Measurements from ENCODE around the gene SDK1.
"Not testable (repeated sequence)": the region's sequence is repeated elsewhere in the genome, so short reads cannot be mapped to it uniquely, and the experiment has no call there.

SDK1 gene

DNA sequence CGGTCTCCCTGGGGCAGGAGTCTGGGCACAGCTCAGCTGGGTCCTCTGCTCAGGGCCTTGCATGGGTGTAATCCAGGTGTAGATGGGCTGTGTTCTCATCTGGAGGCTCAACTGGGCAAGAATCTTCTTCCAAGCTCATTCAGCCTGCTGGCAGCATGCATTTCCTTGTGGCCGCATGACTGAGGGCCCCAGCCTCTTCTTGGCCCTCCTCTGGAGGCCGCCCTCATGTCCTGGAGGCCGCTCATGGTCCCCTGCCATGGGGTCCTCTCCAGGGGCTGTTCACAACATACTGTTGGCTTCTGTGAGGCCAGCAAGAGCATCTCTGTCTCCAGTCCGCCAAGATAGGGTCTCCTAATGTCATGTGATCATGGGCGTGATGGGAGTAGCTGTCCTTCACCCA lies 943.6 kb downstream of the SDK1 start:
- DNase-seq: no peak

DNA sequence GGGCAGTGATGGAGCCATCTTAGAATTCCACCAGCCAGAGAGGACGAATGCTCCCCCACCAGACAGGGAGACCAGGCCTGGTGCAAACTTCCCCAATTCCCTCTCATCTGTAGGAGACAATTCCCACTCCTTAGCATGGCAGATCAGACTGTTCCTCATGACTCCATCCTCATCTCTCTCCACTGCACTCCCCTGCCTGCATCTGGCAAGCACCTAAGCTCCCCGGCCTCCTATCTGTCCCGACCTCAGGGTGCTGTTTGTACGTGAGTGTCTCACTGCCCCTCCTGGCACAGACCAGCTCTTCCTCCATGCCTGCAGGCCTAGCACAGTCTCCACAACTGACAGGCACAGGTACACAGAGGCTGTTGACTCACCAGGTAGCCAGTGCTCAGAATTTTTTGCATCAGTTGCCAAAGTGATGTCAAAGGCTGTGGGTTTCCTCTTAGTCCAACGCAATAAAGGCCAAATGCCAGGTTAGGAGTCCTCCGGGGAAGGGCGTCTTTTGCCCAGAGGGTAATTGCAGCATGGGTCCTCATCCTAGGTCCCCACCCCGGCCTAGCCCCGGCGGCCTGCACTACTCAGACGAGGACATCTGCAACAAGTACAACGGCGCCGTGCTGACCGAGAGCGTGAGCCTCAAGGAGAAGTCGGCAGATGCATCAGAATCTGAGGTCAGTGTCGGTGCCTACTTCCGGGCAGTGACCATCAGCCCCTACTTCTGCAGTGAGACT lies 944.2 kb downstream of the SDK1 start:
- no peak for DNase-seq

DNA sequence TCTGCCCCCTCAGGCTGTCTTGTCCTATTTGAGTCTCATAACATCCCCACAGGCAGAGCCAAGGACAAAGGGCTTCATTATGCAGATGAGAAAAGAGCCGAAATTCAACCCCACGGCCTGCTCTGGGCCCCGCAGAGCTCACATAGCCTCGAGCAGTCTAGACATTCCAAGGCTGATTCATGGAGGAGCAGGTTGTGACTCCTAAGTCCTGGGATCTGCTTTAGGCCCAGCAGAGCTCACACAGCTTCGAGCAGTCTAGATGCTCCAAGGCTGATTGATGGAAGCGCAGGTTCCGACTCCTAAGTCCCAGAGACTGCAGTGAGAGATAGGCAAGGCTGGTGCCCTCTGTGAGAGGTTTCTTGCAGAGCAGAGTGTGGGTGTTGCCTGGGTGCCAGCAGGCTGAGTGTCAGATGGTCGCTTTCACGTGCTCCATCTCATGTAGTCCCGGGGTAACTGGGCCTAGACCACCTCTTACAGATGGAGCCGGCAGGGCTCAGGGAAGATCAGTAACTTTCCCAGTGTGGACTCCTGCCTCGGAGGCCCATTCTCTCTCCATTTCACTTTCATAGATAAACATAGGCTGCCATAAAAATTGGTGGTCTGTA lies 944.9 kb downstream of the SDK1 start:
- DNase-seq: no peak

GRCh38 chr7:4246536-4246935 lies 945.5 kb downstream of the SDK1 start:
- no peak for DNase-seq

- DNase-seq: no peak
Observed at GRCh38 chr7:4247106-4247876, 946.2 kb downstream of the SDK1 start.

DNA sequence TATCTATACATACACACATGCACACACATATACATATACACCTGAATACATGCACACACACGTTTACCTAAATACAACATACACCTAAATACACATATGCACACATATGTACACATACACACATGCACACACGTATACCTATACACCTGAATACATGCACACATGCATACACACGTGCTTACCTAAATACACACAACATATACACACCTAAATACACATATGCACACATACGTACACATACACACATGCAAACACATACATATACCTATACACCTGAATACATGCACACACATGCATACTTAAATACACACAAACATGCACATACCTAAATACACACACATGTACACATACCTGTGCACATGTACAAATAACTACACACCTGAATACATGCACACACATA lies 947.2 kb downstream of the SDK1 start:
- no peak for DNase-seq

GRCh38 chr7:4249241-4249640 lies 948.2 kb downstream of the SDK1 start:
- no peak for DNase-seq

GRCh38 chr7:4255336-4255735 lies 954.3 kb downstream of the SDK1 start:
- no peak for DNase-seq

- DNase-seq: no peak
Observed at GRCh38 chr7:4256286-4256685, 955.2 kb downstream of the SDK1 start.

GRCh38 chr7:4257146-4258111 lies 956.4 kb downstream of the SDK1 start:
- no peak for DNase-seq

GRCh38 chr7:4260116-4260515 lies 959.1 kb downstream of the SDK1 start:
- not testable (repeated sequence) for DNase-seq

DNA sequence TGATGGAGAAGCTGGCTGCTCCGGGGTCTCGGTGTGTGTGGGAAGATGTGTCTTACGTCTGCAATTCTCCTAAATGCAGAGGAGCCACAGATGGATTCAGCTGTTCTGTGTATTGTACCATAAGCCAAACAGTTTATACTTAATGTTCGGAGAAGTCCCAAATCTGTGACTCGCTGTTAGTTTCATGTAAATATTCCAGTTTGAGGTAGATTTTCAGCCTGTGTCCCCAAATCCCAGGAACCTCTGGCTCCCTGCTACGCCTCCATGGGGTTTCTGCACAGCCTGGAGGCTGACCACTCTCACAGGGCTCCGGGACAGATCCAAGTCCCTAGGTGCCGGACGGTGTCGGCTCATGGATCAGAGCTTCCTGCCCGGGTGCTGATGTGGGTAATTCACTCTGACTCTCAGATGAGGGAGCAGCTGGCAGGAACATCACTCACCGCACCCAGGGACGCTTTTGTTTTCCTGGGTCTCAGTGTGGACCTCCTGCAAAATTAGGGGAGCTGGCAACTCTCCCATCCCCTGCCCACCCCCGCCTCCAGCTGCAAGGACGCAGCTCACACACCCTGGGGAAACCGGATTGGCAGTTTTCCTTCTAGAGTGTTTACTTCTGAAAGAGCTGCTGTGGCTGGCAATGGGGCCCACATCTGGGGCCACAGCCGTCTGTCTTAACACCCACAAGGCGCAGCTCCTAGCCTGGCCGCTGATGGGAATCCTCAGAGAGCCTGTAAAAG lies 960.0 kb downstream of the SDK1 start:
- DNase-seq: no peak

DNA sequence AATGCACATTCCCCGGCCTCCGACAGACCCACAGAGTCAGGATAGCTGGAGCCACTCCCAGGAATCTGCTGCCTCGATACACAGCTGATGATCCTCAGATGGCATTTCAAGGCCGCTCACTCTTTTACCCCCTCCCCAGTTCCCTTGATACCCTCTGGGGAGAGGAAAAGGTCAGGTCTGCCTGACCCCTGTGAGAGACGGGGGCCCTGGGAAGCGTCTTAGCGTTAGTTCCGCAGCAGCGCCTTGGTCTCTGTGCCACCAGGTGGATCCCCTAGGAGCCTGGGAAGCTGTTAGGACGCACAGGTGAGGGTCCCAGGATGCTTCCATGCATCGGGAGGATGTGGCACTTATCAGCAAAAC lies 960.5 kb downstream of the SDK1 start:
- DNase-seq: no peak

DNA sequence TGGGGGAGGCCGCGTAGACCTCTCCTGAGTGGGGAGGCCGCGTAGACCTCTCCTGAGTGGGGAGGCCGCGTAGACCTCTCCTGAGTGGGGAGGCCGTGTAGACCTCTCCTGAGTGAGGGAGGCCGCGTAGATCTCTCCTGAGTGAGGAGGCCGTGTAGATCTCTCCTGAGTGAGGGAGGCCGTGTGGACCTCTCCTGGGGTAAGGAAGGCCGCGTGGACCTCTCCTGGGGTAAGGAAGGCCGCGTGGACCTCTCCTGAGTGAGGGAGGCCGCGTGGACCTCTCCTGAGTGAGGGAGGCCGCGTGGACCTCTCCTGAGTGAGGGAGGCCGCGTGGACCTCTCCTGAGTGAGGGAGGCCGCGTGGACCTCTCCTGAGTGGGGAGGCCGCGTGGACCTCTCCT lies 963.2 kb downstream of the SDK1 start:
- not testable (repeated sequence) for DNase-seq

DNA sequence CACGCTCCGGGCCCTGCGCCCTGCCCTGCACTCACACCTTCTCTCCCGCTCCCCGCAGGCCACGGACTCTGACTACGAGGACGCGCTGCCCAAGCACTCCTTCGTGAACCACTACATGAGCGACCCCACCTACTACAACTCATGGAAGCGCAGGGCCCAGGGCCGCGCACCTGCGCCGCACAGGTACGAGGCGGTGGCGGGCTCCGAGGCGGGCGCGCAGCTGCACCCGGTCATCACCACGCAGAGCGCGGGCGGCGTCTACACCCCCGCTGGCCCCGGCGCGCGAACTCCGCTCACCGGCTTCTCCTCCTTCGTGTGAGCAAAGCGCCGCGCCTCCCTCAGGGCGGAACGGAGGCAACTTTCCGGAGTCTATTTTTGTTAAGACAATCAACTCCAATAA lies 964.0 kb downstream of the SDK1 start:
- DNase-seq: no peak

DNA sequence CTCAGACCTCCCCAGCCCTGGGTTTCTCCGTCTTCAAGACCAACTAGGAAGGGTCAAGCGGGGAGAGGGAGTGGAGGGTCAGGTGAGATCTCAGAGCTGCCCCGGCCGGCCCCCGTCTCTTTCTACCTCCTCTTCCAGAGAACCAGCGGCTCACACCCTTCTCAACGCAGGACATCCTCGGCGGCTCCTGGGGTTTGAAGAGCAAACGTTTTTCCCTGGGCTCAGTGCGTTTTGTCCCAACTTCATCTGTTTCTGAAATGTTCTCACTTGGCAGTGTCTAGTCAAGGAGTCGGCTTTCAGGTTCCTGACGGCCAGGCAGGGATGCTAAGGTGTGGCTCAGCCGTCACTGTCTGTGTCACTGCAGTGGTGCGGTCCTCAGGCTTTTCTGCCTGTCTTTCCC lies 964.6 kb downstream of the SDK1 start:
- no peak for DNase-seq

DNA sequence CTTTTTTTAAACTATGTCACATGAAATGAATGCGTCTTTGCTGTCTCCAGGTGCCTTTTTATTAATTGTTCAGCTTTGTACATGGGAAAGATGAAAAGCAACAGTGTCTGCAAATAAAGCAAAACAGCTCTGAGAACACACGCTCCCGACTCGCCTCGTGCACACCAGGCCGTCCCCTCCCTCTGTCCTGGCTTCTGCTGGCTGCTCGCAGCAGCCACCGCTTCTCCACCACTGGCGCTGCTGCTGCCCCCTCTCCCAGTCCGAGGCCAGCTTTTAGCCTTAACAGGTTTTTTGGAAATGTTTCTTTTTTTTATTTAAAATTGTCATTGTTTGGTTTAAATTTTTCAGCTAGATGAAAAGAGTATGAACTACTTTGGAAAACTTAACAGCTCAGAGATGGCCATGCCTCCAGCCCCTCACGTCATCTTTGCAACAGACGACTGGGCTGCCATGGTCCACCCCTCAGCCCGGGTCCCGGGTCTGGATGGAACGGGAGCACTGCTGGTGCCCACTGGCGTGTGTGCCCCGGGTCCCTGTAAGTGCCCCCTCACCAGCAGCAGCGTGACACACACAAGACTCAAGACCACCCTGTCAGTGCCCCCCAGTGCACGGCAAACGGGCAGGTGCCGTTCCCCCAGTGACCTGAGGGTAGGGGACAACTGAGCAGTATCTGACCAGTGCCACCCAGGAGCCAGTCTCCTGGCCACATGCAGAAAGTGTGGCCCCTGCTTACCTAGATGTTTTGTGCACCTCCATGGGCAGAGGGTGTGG lies 965.4 kb downstream of the SDK1 start:
- DNase-seq: no peak

DNA sequence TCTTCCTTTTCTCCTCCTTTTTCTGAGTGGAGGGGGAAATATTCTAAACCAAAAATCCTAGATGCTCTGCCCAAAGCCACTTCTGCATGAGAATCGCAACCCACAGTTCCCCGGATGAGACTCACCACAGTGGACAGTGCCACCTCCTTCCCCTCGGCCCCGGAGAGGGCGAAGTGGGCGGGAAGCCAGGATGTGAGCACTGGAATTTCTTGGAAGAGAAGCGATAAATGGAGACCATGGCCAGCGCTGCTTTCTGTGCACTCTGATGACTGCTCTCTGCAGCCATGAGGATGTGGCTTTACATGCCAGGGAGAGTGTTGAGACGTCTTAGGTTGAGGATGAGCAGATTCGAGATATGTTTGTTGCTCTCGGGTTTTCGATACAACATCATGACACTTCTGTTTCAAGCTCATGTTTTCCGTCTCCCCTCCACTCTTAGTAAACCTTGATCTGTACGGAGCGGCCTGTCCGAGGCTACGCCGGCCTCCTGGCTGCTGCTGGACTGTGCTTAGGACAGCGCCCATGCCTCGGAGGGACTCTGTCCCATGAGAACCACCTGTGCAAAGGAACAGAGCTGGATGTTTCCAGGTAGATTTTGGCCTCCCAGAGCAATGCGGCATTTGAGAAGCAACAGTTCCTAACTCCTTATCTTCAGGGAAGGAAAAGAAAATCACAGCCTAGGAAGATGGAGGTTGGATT lies 966.4 kb downstream of the SDK1 start:
- no peak for DNase-seq

DNA sequence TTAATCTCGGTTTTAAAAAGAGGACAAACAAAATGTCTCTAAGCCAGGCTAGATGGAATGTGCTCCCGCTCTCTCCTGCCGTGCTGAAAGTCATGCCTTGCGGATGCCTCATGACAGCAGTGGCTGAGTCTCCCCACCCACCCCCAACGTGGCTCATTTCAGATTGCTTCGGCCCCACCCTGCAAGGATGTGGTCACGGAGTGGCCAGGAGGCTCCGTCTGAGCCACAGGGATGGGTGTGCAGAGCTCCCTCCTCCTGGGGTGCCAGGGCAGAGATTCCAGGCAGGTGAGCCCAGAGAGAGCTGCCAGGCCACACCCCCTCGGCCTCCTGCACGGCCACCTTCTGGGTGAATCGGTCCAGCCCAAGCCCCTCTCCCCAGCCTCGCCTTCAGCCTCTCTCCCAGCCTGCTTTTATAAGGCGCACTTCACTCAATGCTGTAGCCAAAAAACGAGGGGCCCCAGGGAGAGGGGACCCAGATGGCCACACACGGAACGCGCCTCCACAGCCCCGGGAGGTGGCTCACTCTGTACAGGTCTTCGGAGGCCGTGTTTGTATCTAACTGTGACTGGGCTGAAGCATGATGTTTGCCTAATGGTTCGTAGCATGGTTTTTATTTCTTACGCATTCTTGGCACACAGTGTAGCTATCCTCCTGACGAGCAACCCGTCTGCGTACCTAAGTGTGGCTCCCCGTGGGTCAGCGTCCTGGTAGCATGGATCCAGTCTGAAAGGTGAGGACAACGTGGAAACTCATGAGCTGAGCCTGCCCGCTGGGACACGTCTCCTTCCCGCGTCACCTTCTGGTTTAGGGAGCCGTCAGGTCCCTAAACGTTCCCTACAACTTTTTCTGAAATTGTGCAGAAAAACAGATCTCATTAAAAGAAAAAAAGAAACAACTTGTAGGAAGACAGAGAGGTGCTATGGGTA lies 967.3 kb downstream of the SDK1 start:
- DNase-seq: no peak

DNA sequence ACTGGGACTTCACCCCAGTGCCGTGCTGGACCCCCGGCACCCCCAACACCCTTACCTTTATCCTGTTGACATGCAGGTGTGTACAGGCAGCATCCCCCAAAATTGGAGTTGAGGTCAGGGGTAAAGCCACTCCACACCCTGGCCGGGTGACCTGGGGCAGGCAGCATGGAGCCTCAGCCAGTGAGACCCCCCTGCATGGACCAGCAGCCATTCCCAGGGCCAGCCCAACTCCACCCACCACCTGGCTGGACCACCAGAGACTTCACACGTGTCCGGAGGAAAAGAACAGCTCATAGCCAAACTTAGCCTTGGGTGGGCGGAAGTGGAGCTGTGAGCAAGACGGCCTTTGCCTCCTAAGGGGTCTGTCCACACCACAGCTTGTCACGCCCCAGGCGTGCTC lies 968.0 kb downstream of the SDK1 start:
- no peak for DNase-seq
